Smooth muscle cell (in vitro differentiated cells): ENCODE measurements around the gene HNRNPAB. TPM values are rescaled to one million over a fixed set of nuclear protein-coding genes. Genes with fewer than 3 reads are reported as not detected.

Source experiments
- DNase-seq: peaks from one replicate; lab custom pipeline; 2025; ENCODE audit not compliant: unreplicated experiment; lab: John Stamatoyannopoulos, UW
- H2AFZ ChIP-seq: fragments of 200-600 bp; sonication (generic); 2 replicates; pipeline ENCODE4 v1.6.0; 2016; ENCODE audit warnings: antibody characterized with exemption, low read depth, mild to moderate bottlenecking
- H3F3A ChIP-seq: fragments of 200-600 bp; sonication (generic); 2 replicates; pipeline ENCODE4 v1.6.0; 2017; ENCODE audit warnings: antibody characterized with exemption, low read depth
- H3K27ac ChIP-seq: fragments of 200-600 bp; sonication (generic); 2 replicates; pipeline ENCODE4 v1.5.1; 2016; ENCODE audit warnings: low read depth, mild to moderate bottlenecking
- H3K27me3 ChIP-seq: fragments of 200-600 bp; sonication (generic); 2 replicates; pipeline ENCODE4 v1.6.1; 2016; ENCODE audit warnings: low read depth, mild to moderate bottlenecking
- H3K36me3 ChIP-seq: fragments of 200-600 bp; sonication (generic); 2 replicates; pipeline ENCODE4 v1.5.1; 2016; ENCODE audit warnings: low read depth
- H3K4me1 ChIP-seq: fragments of 200-600 bp; sonication (generic); 2 replicates; pipeline ENCODE4 v1.5.1; 2016; ENCODE audit warnings: low read depth
- H3K4me2 ChIP-seq: fragments of 200-600 bp; sonication (generic); 2 replicates; pipeline ENCODE4 v1.6.0; 2016; ENCODE audit warnings: mild to moderate bottlenecking
- H3K4me3 ChIP-seq: fragments of 200-600 bp; sonication (generic); 2 replicates; pipeline ENCODE4 v1.5.1; 2016; ENCODE audit warnings: mild to moderate bottlenecking
- H3K79me2 ChIP-seq: fragments of 200-600 bp; sonication (generic); 2 replicates; pipeline ENCODE4 v1.6.0; 2016; ENCODE audit warnings: low read depth, mild to moderate bottlenecking
- H3K9ac ChIP-seq: fragments of 200-600 bp; sonication (generic); 2 replicates; pipeline ENCODE4 v1.6.0; 2016; ENCODE audit warnings: low read depth
- H3K9me3 ChIP-seq: fragments of 200-600 bp; sonication (generic); replicated peaks from 2 replicates; pipeline ENCODE4 v1.5.1; 2016; ENCODE audit warnings: low read depth
- H4K20me1 ChIP-seq: fragments of 200-600 bp; sonication (generic); 2 replicates; pipeline ENCODE4 v1.6.0; 2016; ENCODE audit warnings: low read depth
- CTCF ChIP-seq: fragments of 200-600 bp; sonication (generic); IDR thresholded peaks from 2 replicates; pipeline ENCODE4 v1.5.1; 2017; ENCODE audit warnings: borderline replicate concordance, mild to moderate bottlenecking, antibody characterized with exemption; ENCODE audit not compliant: insufficient read depth, poor library complexity, severe bottlenecking
- WGBS: methylation state at CpG from one replicate; pipeline ENCODE4 v1.1.7; 2016; ENCODE audit warnings: low lambda C conversion rate; 5-methylcytosine and 5-hydroxymethylcytosine counted together
- polyA plus RNA-seq: library from polyadenylated mRNA; unstranded; fragments of >200 nt; fragmentation: Nextera tagmentation; extraction: Ambion mirVana; gene quantifications from 2 replicates; pipeline ENCODE4 v1.2.1, GENCODE V29; 2016
- total RNA-seq: library from RNA; depleted of rRNA; stranded (reverse); fragments of >200 nt; gene quantifications from 2 replicates; pipeline ENCODE4 v1.2.3, GENCODE V29; 2014

HNRNPAB gene
- total and polyA plus RNA-seq, 2 experiments from 2014 or later = 79.3 to 170 TPM

GRCh38 chr5:178221282-178221681 is 16.9 kb downstream of the HNRNPAB start:
- Histone ChIP-seq H3K36me3 (no peaks in the 10 kb centered on the region), H3K27ac (no peak overlapping the region), H3K9ac (no peak overlapping the region), H3K4me1 (no peaks in the 10 kb centered on the region), H3K27me3 (no peaks in the 10 kb centered on the region), H2AFZ (no peak overlapping the region), H3K4me3 (no peak overlapping the region), H3F3A (peaks cover 8% of the 10 kb centered on the region), H3K79me2 (no peaks in the 10 kb centered on the region), H4K20me1 (peaks cover 35% of the 10 kb centered on the region), H3K9me3 (no peaks in the 10 kb centered on the region), H3K4me2 (no peak overlapping the region)
- TF ChIP-seq CTCF = no peak
- WGBS = 91% methylated on average over 3 of the region's 3 CpGs
- no peak for DNase-seq

- no peak overlapping the region for H3K9ac ChIP-seq
- no peaks in the 10 kb centered on the region for H3K79me2 ChIP-seq
- no peaks in the 10 kb centered on the region for H3K36me3 ChIP-seq
- H3K4me2 ChIP-seq = no peak overlapping the region
- H3K4me1 ChIP-seq = no peaks in the 10 kb centered on the region
- no peaks in the 10 kb centered on the region for H3K27me3 ChIP-seq
- H3K9me3 ChIP-seq = no peaks in the 10 kb centered on the region
- TF ChIP-seq CTCF = no peak
- peaks cover 29% of the 10 kb centered on the region for H4K20me1 ChIP-seq
- H3F3A ChIP-seq = peaks cover 8% of the 10 kb centered on the region
- no peak overlapping the region for H3K27ac ChIP-seq
- no peak overlapping the region for H2AFZ ChIP-seq
- H3K4me3 ChIP-seq = no peak overlapping the region
- WGBS = 78% methylated on average over 5 of the region's 5 CpGs
- no peak for DNase-seq
These were observed 17.5 kb downstream of the HNRNPAB start for GRCh38 chr5:178221853-178222252.

- Histone ChIP-seq H3K9ac (no peak overlapping the region), H2AFZ (no peak overlapping the region), H3K27me3 (no peaks in the 10 kb centered on the region), H3K4me1 (no peaks in the 10 kb centered on the region), H3K27ac (no peak overlapping the region), H4K20me1 (peaks cover 26% of the 10 kb centered on the region), H3K9me3 (no peaks in the 10 kb centered on the region), H3K36me3 (no peaks in the 10 kb centered on the region), H3F3A (peaks cover 8% of the 10 kb centered on the region), H3K79me2 (no peaks in the 10 kb centered on the region), H3K4me2 (no peak overlapping the region), H3K4me3 (no peak overlapping the region)
- no peak for TF ChIP-seq CTCF
- DNase-seq = no peak
- WGBS = 97% methylated on average over 15 of the region's 15 CpGs
These were observed 18.0 kb downstream of the HNRNPAB start for GRCh38 chr5:178222292-178222691.

- H2AFZ ChIP-seq = no peak overlapping the region
- H4K20me1 ChIP-seq = peaks cover 24% of the 10 kb centered on the region
- 95% methylated on average over 5 of the region's 5 CpGs for WGBS
- H3K4me1 ChIP-seq = no peaks in the 10 kb centered on the region
- H3K4me3 ChIP-seq = no peak overlapping the region
- no peak for TF ChIP-seq CTCF
- no peak overlapping the region for H3K9ac ChIP-seq
- H3K4me2 ChIP-seq = no peak overlapping the region
- no peaks in the 10 kb centered on the region for H3K79me2 ChIP-seq
- no peaks in the 10 kb centered on the region for H3K27me3 ChIP-seq
- DNase-seq = no peak
- peaks cover 6% of the 10 kb centered on the region for H3F3A ChIP-seq
- H3K9me3 ChIP-seq = no peaks in the 10 kb centered on the region
- H3K36me3 ChIP-seq = no peaks in the 10 kb centered on the region
- no peak overlapping the region for H3K27ac ChIP-seq
These were observed 19.0 kb downstream of the HNRNPAB start for GRCh38 chr5:178223196-178223773.
